ENCODE data around the gene ISL2.
A peak's percentile ranks its signal among the peaks of the same experiment; 100 is the strongest.

The ISL2 gene

GRCh38 chr15:76377217-76377616 is 40.6 kb downstream of the ISL2 start:
- no peak overlapping the region for H2AK5ac ChIP-seq (ENCODE audit: low read length, severe bottlenecking)
- H2BK15ac ChIP-seq (ENCODE audit: low read depth, poor library complexity, severe bottlenecking), result no peak overlapping the region
- DNase-seq, result no peak
- no peak overlapping the region for H2BK5ac ChIP-seq (ENCODE audit: low read depth, low read length, poor library complexity, severe bottlenecking)
- H3K36me3 ChIP-seq (ENCODE audit: control insufficient read depth in 1 of 2, insufficient read depth in 2 of 2, low read depth in 1 of 2, low read length in 2 of 2), result no peaks in the 10 kb centered on the region
- H2AFZ ChIP-seq (ENCODE audit: low read depth, low read length), result no peak overlapping the region
- H3K14ac ChIP-seq (ENCODE audit: low read length in 2 of 2), result no peak overlapping the region
- H2BK120ac ChIP-seq (ENCODE audit: low read depth, low read length), result no peak overlapping the region
- peaks cover 2% of the 10 kb centered on the region for H3K4me1 ChIP-seq (ENCODE audit: control insufficient read depth, insufficient read depth, low read depth, low read length)
- no peak overlapping the region for H3K23ac ChIP-seq (ENCODE audit: low read length in 2 of 2)
- H3K27ac ChIP-seq (ENCODE audit: low read length, poor library complexity, severe bottlenecking), result no peak overlapping the region
- no peak overlapping the region for H4K8ac ChIP-seq (ENCODE audit: low read length)
- 66% methylated on average over 1 of the region's 2 CpGs for WGBS
- no peaks in the 10 kb centered on the region for H3K27me3 ChIP-seq (ENCODE audit: control insufficient read depth in 1 of 2, insufficient read depth in 1 of 2, low read length in 2 of 2)
- no peak overlapping the region for H3K18ac ChIP-seq (ENCODE audit: low read depth in 1 of 2, low read length in 2 of 2)
- no peak overlapping the region for H3K4ac ChIP-seq (ENCODE audit: low read depth in 1 of 2, low read length in 2 of 2)
- H3K79me1 ChIP-seq (replicated peaks; ENCODE audit: low read length, poor library complexity, severe bottlenecking), result no peaks in the 10 kb centered on the region
- no peak overlapping the region for H2BK12ac ChIP-seq (ENCODE audit: low read length in 2 of 2)
- no peak overlapping the region for H3K9ac ChIP-seq (ENCODE audit: low read length)
- no peak overlapping the region for H3K4me2 ChIP-seq (ENCODE audit: low read length, poor library complexity, severe bottlenecking)
- H4K91ac ChIP-seq (ENCODE audit: low read length), result no peak overlapping the region
- H3K4me3 ChIP-seq (ENCODE audit: insufficient read depth in 1 of 2, low read depth in 1 of 2, low read length in 2 of 2), result no peak overlapping the region
- H3K9me3 ChIP-seq (ENCODE audit: control insufficient read depth, low read length), result no peaks in the 10 kb centered on the region

- no peak for DNase-seq
- no peaks in the 10 kb centered on the region for H3K79me1 ChIP-seq (replicated peaks; ENCODE audit: low read length, poor library complexity, severe bottlenecking)
- H3K4me1 ChIP-seq (ENCODE audit: control insufficient read depth, insufficient read depth, low read depth, low read length), result peaks cover 2% of the 10 kb centered on the region
- no peak overlapping the region for H2BK12ac ChIP-seq (ENCODE audit: low read length in 2 of 2)
- H3K4me3 ChIP-seq (ENCODE audit: insufficient read depth in 1 of 2, low read depth in 1 of 2, low read length in 2 of 2), result no peak overlapping the region
- H3K4me2 ChIP-seq (ENCODE audit: low read length, poor library complexity, severe bottlenecking), result no peak overlapping the region
- H3K18ac ChIP-seq (ENCODE audit: low read depth in 1 of 2, low read length in 2 of 2), result no peak overlapping the region
- no peak overlapping the region for H3K4ac ChIP-seq (ENCODE audit: low read depth in 1 of 2, low read length in 2 of 2)
- H3K14ac ChIP-seq (ENCODE audit: low read length in 2 of 2), result no peak overlapping the region
- no peak overlapping the region for H2BK5ac ChIP-seq (ENCODE audit: low read depth, low read length, poor library complexity, severe bottlenecking)
- no peak overlapping the region for H2BK15ac ChIP-seq (ENCODE audit: low read depth, poor library complexity, severe bottlenecking)
- H4K91ac ChIP-seq (ENCODE audit: low read length), result no peak overlapping the region
- H4K8ac ChIP-seq (ENCODE audit: low read length), result no peak overlapping the region
- H2AK5ac ChIP-seq (ENCODE audit: low read length, severe bottlenecking), result no peak overlapping the region
- no peaks in the 10 kb centered on the region for H3K27me3 ChIP-seq (ENCODE audit: control insufficient read depth in 1 of 2, insufficient read depth in 1 of 2, low read length in 2 of 2)
- H3K27ac ChIP-seq (ENCODE audit: low read length, poor library complexity, severe bottlenecking), result no peak overlapping the region
- H3K23ac ChIP-seq (ENCODE audit: low read length in 2 of 2), result no peak overlapping the region
- H3K9ac ChIP-seq (ENCODE audit: low read length), result no peak overlapping the region
- H2BK120ac ChIP-seq (ENCODE audit: low read depth, low read length), result no peak overlapping the region
- H3K9me3 ChIP-seq (ENCODE audit: control insufficient read depth, low read length), result no peaks in the 10 kb centered on the region
- no peaks in the 10 kb centered on the region for H3K36me3 ChIP-seq (ENCODE audit: control insufficient read depth in 1 of 2, insufficient read depth in 2 of 2, low read depth in 1 of 2, low read length in 2 of 2)
- H2AFZ ChIP-seq (ENCODE audit: low read depth, low read length), result no peak overlapping the region
Observed at GRCh38 chr15:76377751-76378150, 41.2 kb downstream of the ISL2 start.

- H3K18ac ChIP-seq (ENCODE audit: low read depth in 1 of 2, low read length in 2 of 2), result no peak overlapping the region
- no peak overlapping the region for H4K8ac ChIP-seq (ENCODE audit: low read length)
- H3K9me3 ChIP-seq (ENCODE audit: control insufficient read depth, low read length), result no peaks in the 10 kb centered on the region
- H3K79me1 ChIP-seq (replicated peaks; ENCODE audit: low read length, poor library complexity, severe bottlenecking), result no peaks in the 10 kb centered on the region
- no peak overlapping the region for H3K4me2 ChIP-seq (ENCODE audit: low read length, poor library complexity, severe bottlenecking)
- H3K14ac ChIP-seq (ENCODE audit: low read length in 2 of 2), result no peak overlapping the region
- H2BK5ac ChIP-seq (ENCODE audit: low read depth, low read length, poor library complexity, severe bottlenecking), result no peak overlapping the region
- no peak overlapping the region for H2AK5ac ChIP-seq (ENCODE audit: low read length, severe bottlenecking)
- no peak for DNase-seq
- H4K91ac ChIP-seq (ENCODE audit: low read length), result no peak overlapping the region
- H3K4me3 ChIP-seq (ENCODE audit: insufficient read depth in 1 of 2, low read depth in 1 of 2, low read length in 2 of 2), result no peak overlapping the region
- WGBS, result 100% methylated on average over 1 of the region's 1 CpG
- no peak overlapping the region for H2AFZ ChIP-seq (ENCODE audit: low read depth, low read length)
- H2BK120ac ChIP-seq (ENCODE audit: low read depth, low read length), result no peak overlapping the region
- no peak overlapping the region for H3K23ac ChIP-seq (ENCODE audit: low read length in 2 of 2)
- no peak overlapping the region for H3K9ac ChIP-seq (ENCODE audit: low read length)
- peaks cover 2% of the 10 kb centered on the region for H3K4me1 ChIP-seq (ENCODE audit: control insufficient read depth, insufficient read depth, low read depth, low read length)
- no peaks in the 10 kb centered on the region for H3K36me3 ChIP-seq (ENCODE audit: control insufficient read depth in 1 of 2, insufficient read depth in 2 of 2, low read depth in 1 of 2, low read length in 2 of 2)
- no peak overlapping the region for H2BK15ac ChIP-seq (ENCODE audit: low read depth, poor library complexity, severe bottlenecking)
- no peak overlapping the region for H3K4ac ChIP-seq (ENCODE audit: low read depth in 1 of 2, low read length in 2 of 2)
- no peaks in the 10 kb centered on the region for H3K27me3 ChIP-seq (ENCODE audit: control insufficient read depth in 1 of 2, insufficient read depth in 1 of 2, low read length in 2 of 2)
- no peak overlapping the region for H3K27ac ChIP-seq (ENCODE audit: low read length, poor library complexity, severe bottlenecking)
- H2BK12ac ChIP-seq (ENCODE audit: low read length in 2 of 2), result no peak overlapping the region
Observed at GRCh38 chr15:76378691-76379090, 42.1 kb downstream of the ISL2 start.

GRCh38 chr15:76380249-76380648 is 43.7 kb downstream of the ISL2 start:
- Histone ChIP-seq H3K14ac (ENCODE audit: low read length in 2 of 2) (no peak overlapping the region), H3K9me3 (ENCODE audit: control insufficient read depth, low read length) (no peaks in the 10 kb centered on the region), H3K27me3 (ENCODE audit: control insufficient read depth in 1 of 2, insufficient read depth in 1 of 2, low read length in 2 of 2) (no peaks in the 10 kb centered on the region), H2AK5ac (ENCODE audit: low read length, severe bottlenecking) (no peak overlapping the region), H3K79me1 (replicated peaks; ENCODE audit: low read length, poor library complexity, severe bottlenecking) (no peaks in the 10 kb centered on the region), H4K8ac (ENCODE audit: low read length) (no peak overlapping the region), H4K91ac (ENCODE audit: low read length) (no peak overlapping the region), H2BK5ac (ENCODE audit: low read depth, low read length, poor library complexity, severe bottlenecking) (no peak overlapping the region), H2BK15ac (ENCODE audit: low read depth, poor library complexity, severe bottlenecking) (no peak overlapping the region), H3K23ac (ENCODE audit: low read length in 2 of 2) (no peak overlapping the region), H3K4me1 (ENCODE audit: control insufficient read depth, insufficient read depth, low read depth, low read length) (peaks cover 2% of the 10 kb centered on the region), H3K27ac (ENCODE audit: low read length, poor library complexity, severe bottlenecking) (no peak overlapping the region), H2BK120ac (ENCODE audit: low read depth, low read length) (no peak overlapping the region), H2BK12ac (ENCODE audit: low read length in 2 of 2) (no peak overlapping the region), H3K18ac (ENCODE audit: low read depth in 1 of 2, low read length in 2 of 2) (no peak overlapping the region), H3K9ac (ENCODE audit: low read length) (no peak overlapping the region), H2AFZ (ENCODE audit: low read depth, low read length) (no peak overlapping the region), H3K4me3 (ENCODE audit: insufficient read depth in 1 of 2, low read depth in 1 of 2, low read length in 2 of 2) (no peak overlapping the region), H3K36me3 (ENCODE audit: control insufficient read depth in 1 of 2, insufficient read depth in 2 of 2, low read depth in 1 of 2, low read length in 2 of 2) (no peaks in the 10 kb centered on the region), H3K4me2 (ENCODE audit: low read length, poor library complexity, severe bottlenecking) (no peak overlapping the region), H3K4ac (ENCODE audit: low read depth in 1 of 2, low read length in 2 of 2) (no peak overlapping the region)
- WGBS, result 100% methylated on average over 1 of the region's 1 CpG
- peak; percentile 5 for DNase-seq
